ENCODE measurements around the gene FLNB. TPM values are rescaled to one million over a fixed set of nuclear protein-coding genes. Genes with fewer than 3 reads are reported as not detected.

The FLNB gene
- total RNA-seq, 2 donors from 2014 or later, result 331 to 408 TPM

GRCh38 chr3:58041182-58041825 is 33.1 kb downstream of the FLNB start:
- H3K4me1 ChIP-seq (replicated peaks), result peaks cover 44% of the 10 kb centered on the region
- DNase-seq (ENCODE audit: low spot score), result no peak
- no peaks in the 10 kb centered on the region for H3K27me3 ChIP-seq (replicated peaks; ENCODE audit: insufficient read depth)
- intact Hi-C loops (cut with DNase I), result no loop called here
- no peak for TF ChIP-seq CTCF (IDR thresholded peaks at IDR 0.05)
- no peak for TF ChIP-seq POLR2AphosphoS5 (IDR thresholded peaks at IDR 0.05)
- TF ChIP-seq POLR2A (IDR thresholded peaks at IDR 0.05), result no peak
- H3K9me3 ChIP-seq, result no peaks in the 10 kb centered on the region
- peak overlapping the region; percentile 66 to 71 for H3K27ac ChIP-seq
- H3K36me3 ChIP-seq, result no peaks in the 10 kb centered on the region
- no peak overlapping the region for H3K4me3 ChIP-seq
- WGBS, result 62% methylated on average over 5 of the region's 5 CpGs

GRCh38 chr3:58041826-58042324 is 33.7 kb downstream of the FLNB start:
- 76% methylated on average over 2 of the region's 2 CpGs for WGBS
- Histone ChIP-seq H3K4me3 (no peak overlapping the region), H3K36me3 (no peaks in the 10 kb centered on the region), H3K27ac (peak overlapping the region; percentile 66 to 71), H3K27me3 (replicated peaks; ENCODE audit: insufficient read depth) (no peaks in the 10 kb centered on the region), H3K4me1 (replicated peaks) (peaks cover 39% of the 10 kb centered on the region), H3K9me3 (no peaks in the 10 kb centered on the region)
- DNase-seq (ENCODE audit: low spot score), result no peak
- no peak for TF ChIP-seq POLR2AphosphoS5 (IDR thresholded peaks at IDR 0.05)
- no peak for TF ChIP-seq POLR2A (IDR thresholded peaks at IDR 0.05)
- no peak for TF ChIP-seq CTCF (IDR thresholded peaks at IDR 0.05)
- intact Hi-C loops (cut with DNase I), result no loop called here

GRCh38 chr3:58042947-58043707 is 34.9 kb downstream of the FLNB start:
- no peaks in the 10 kb centered on the region for H3K9me3 ChIP-seq
- no peaks in the 10 kb centered on the region for H3K27me3 ChIP-seq (replicated peaks; ENCODE audit: insufficient read depth)
- H3K27ac ChIP-seq, result peak overlapping the region; percentile 17 to 71
- WGBS, result 59% methylated on average over 6 of the region's 6 CpGs
- no peak overlapping the region for H3K4me3 ChIP-seq
- peaks cover 31% of the 10 kb centered on the region for H3K4me1 ChIP-seq (replicated peaks)
- H3K36me3 ChIP-seq, result no peaks in the 10 kb centered on the region
- DNase-seq (ENCODE audit: low spot score), result no peak
- TF ChIP-seq CTCF (IDR thresholded peaks at IDR 0.05), result no peak
- no peak for TF ChIP-seq POLR2A (IDR thresholded peaks at IDR 0.05)
- no peak for TF ChIP-seq POLR2AphosphoS5 (IDR thresholded peaks at IDR 0.05)
- intact Hi-C loops (cut with DNase I), result no loop called here

GRCh38 chr3:58043933-58044332 is 35.7 kb downstream of the FLNB start:
- intact Hi-C loops (cut with DNase I), result no loop called here
- TF ChIP-seq CTCF (IDR thresholded peaks at IDR 0.05) (no peak), POLR2AphosphoS5 (IDR thresholded peaks at IDR 0.05) (no peak)
- WGBS, result 57% methylated on average over 4 of the region's 4 CpGs
- Histone ChIP-seq H3K4me3 (no peak overlapping the region), H3K27me3 (replicated peaks; ENCODE audit: insufficient read depth) (no peaks in the 10 kb centered on the region), H3K9me3 (no peaks in the 10 kb centered on the region), H3K27ac (peak overlapping the region in 1 of 2 donors; percentile 38), H3K4me1 (replicated peaks) (peaks cover 35% of the 10 kb centered on the region), H3K36me3 (no peaks in the 10 kb centered on the region)
- DNase-seq (ENCODE audit: low spot score), result no peak

Measured in prostate gland (tissue), 2 donors.